Kidney epithelial cell (primary cell): ENCODE data around the gene MROH8. TPM values are rescaled to one million over a fixed set of nuclear protein-coding genes. Genes with fewer than 3 reads are reported as not detected.
"Not testable (repeated sequence)": the region's sequence is repeated elsewhere in the genome, so short reads cannot be mapped to it uniquely, and the experiment has no call there.

Source experiments
- DNase-seq: peaks from one replicate; pipeline ENCODE4 v3.0.0-alpha.2; 2010; ENCODE audit warnings: low read depth
- H3K27me3 ChIP-seq: 2 replicates; pipeline ENCODE4 v1.6.0; 2011; ENCODE audit warnings: low read length; ENCODE audit not compliant: control insufficient read depth, insufficient read depth
- H3K36me3 ChIP-seq: 2 replicates; pipeline ENCODE4 v1.5.1; 2011; ENCODE audit warnings: low read length; ENCODE audit not compliant: control insufficient read depth, insufficient read depth
- H3K4me3 ChIP-seq: 2 replicates; pipeline ENCODE4 v1.5.1; 2011; ENCODE audit warnings: low read depth, mild to moderate bottlenecking, control low read depth, low read length
- total RNA-seq: library from RNA; depleted of rRNA; stranded (reverse); fragments of >200 nt; gene quantifications from 2 replicates; pipeline ENCODE4 v1.2.3, GENCODE V29; 2015
- TF ChIP-seq, protein P1 (sequence below): IDR thresholded peaks from 2 replicates; pipeline ENCODE4 v1.5.1; 2011; ENCODE audit warnings: mild to moderate bottlenecking, moderate library complexity, low read length, control low read depth, inconsistent platforms; ENCODE audit not compliant: insufficient read depth, poor library complexity, severe bottlenecking

The MROH8 gene
- total RNA-seq, 1 donor from 2014 or later, result 0.13 TPM

- TF ChIP-seq, protein P1, sequence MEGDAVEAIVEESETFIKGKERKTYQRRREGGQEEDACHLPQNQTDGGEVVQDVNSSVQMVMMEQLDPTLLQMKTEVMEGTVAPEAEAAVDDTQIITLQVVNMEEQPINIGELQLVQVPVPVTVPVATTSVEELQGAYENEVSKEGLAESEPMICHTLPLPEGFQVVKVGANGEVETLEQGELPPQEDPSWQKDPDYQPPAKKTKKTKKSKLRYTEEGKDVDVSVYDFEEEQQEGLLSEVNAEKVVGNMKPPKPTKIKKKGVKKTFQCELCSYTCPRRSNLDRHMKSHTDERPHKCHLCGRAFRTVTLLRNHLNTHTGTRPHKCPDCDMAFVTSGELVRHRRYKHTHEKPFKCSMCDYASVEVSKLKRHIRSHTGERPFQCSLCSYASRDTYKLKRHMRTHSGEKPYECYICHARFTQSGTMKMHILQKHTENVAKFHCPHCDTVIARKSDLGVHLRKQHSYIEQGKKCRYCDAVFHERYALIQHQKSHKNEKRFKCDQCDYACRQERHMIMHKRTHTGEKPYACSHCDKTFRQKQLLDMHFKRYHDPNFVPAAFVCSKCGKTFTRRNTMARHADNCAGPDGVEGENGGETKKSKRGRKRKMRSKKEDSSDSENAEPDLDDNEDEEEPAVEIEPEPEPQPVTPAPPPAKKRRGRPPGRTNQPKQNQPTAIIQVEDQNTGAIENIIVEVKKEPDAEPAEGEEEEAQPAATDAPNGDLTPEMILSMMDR, result no peak
- no peaks in the 10 kb centered on the region for H3K36me3 ChIP-seq
- H3K4me3 ChIP-seq, result no peak overlapping the region
- H3K27me3 ChIP-seq, result no peaks in the 10 kb centered on the region
- DNase-seq, result no peak
Measured at GRCh38 chr20:37152284-37152683, 27.1 kb downstream of the MROH8 start.

GRCh38 chr20:37151529-37151928, 27.8 kb downstream of the MROH8 start:
- H3K4me3 ChIP-seq, result no peak overlapping the region
- TF ChIP-seq, protein P1, result no peak
- DNase-seq, result no peak
- H3K36me3 ChIP-seq, result no peaks in the 10 kb centered on the region
- H3K27me3 ChIP-seq, result no peaks in the 10 kb centered on the region

- DNase-seq, H3K27me3 ChIP-seq, H3K4me3 ChIP-seq, H3K36me3 ChIP-seq: not testable (repeated sequence)
Measured at GRCh38 chr20:37150864-37151263, 28.5 kb downstream of the MROH8 start.

DNA sequence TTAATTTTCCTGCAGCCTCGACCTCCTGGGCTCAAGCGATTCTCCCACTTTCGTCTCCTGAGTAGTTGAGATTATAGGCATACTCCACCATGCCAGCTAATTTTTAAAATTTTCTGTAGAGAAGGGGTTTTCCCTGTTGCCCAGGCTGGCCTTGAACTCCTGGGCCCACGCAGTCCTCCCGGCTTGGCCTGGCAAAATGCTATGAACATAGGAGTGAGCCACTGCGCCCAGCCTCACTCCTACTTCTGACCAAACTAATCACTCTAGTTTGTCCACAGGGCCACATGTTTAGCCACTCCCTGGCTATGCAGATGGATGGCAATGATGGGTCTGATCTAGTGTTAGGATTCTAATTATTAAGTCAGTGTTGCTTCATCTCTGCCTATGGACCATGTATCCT, 32.1 kb downstream of the MROH8 start:
- H3K36me3 ChIP-seq, result no peaks in the 10 kb centered on the region
- no peak overlapping the region for H3K4me3 ChIP-seq
- H3K27me3 ChIP-seq, result no peaks in the 10 kb centered on the region
- TF ChIP-seq, protein P1, result no peak
- no peak for DNase-seq

DNA sequence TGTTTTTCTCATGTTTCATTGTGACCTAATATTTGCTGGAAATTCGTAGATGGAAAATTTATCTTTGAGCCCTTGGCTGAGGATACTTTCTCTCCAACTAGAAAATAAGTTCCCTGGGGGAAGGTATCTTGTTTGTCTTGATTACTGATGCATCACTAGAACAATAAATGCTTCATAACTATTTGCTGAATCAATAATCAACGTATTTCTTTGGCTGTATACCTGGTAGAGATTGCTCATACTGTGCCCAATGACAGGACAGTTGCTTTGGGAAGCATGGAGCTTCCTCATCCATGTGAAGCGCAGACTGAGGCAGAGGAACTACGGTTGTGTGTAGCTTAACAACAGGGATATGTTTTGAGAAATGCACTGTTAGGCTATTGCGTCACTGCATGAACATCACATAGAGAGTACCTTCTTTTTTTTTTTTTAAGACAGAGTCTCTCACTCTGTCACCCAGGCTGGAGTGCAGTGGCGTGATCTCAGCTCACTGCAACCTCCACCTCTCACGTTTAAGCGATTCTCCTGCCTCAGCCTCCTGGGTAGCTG, 34.4 kb downstream of the MROH8 start:
- TF ChIP-seq, protein P1, result no peak
- Histone ChIP-seq H3K27me3 (no peaks in the 10 kb centered on the region), H3K36me3 (no peaks in the 10 kb centered on the region), H3K4me3 (no peak overlapping the region)
- DNase-seq, result no peak

DNA sequence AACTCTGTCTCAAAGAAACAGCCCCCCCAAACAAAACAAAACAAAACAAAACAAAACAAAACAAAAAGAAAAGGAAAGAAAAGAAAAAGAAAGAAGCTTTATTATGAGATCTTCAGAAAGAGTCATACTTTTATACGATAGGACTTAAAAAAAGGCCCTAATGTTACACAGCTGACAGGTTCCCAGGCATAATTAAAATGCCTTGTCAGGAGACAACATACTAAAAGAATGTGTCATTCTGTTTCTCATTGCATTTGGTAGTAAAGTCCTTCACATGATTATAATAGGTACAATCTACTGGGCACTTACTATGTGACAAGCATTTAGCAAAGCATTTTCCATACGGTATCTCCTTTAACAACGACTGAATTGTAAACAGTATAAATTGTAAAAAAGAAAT, 36.6 kb downstream of the MROH8 start:
- no peaks in the 10 kb centered on the region for H3K27me3 ChIP-seq
- H3K4me3 ChIP-seq, result no peak overlapping the region
- H3K36me3 ChIP-seq, result no peaks in the 10 kb centered on the region
- TF ChIP-seq, protein P1, result no peak
- peak; percentile 26 for DNase-seq
